HG03095 (cell line): Measurements from ENCODE around the gene OR4C46.
"Not testable (repeated sequence)": the region's sequence is repeated elsewhere in the genome, so short reads cannot be mapped to it uniquely, and the experiment has no call there.

ENCODE experiments used
- ATAC-seq: cut with Tn5 transposase; IDR thresholded peaks from one replicate; pipeline ENCODE4 v1.9.1; 2021; ENCODE audit warnings: moderate library complexity; ENCODE audit not compliant: unreplicated experiment

OR4C46 gene

DNA sequence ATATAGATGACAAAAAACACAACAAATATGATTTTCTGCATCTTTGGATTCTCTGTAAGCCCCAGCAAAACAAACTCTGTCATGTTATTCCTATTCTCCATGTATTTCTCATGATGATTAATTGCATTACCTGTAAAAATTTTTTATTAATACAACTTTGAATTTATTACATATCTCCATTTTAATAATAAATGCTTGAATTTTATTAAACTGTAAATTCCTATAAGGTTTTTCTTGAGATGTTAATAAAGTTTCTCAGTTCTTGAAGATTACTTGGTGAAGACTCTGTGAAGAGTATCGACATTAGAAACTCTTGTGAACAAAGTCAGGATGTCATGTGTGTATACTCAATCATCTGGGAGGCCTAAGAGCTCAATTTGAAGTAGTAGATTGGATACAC lies at the start of gene OR4C46:
OR4C46 (minus strand) TSS at position 101 of the 400 bp plus-strand sequence; CDS start at position 101, 0 bp downstream.
- ATAC-seq: no peak

DNA sequence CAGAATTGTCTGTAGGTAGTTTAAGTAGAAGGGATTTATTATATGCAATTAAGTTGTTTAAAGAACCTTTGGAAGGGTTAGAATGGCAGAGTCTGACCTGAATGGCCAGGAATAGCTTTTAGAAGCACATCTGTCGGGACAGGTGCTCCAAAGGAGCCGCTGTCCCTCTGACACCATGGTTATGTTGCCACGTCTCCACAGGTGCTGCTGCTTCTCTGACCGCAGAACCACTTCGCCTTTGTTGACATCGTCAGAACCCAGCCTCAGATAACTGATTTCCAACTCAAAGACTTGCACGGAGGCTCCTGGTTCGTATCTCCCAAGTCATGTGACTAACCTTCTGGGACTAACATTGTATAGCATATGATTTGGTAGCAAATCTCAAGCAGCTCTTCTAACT lies 41.8 kb upstream of the OR4C46 start:
- ATAC-seq: not testable (repeated sequence)

DNA sequence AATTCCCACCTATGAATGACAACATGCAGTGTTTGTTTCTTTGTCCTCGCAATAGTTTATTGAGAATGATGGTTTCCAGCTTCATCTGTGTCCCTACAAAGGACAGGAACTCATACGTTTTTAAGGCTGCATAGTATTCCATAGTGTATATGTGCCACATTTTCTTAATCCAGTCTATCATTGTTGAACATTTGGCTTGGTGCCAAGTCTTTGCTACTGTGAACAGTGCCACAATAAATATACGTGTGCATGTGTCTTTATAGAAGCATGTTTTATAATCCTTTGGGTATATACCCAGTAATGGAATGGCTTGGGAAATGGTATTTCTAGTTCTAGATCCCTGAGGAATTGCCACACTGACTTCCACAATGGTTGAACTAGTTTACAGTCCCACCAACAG lies 42.4 kb downstream of the OR4C46 start:
- not testable (repeated sequence) for ATAC-seq

DNA sequence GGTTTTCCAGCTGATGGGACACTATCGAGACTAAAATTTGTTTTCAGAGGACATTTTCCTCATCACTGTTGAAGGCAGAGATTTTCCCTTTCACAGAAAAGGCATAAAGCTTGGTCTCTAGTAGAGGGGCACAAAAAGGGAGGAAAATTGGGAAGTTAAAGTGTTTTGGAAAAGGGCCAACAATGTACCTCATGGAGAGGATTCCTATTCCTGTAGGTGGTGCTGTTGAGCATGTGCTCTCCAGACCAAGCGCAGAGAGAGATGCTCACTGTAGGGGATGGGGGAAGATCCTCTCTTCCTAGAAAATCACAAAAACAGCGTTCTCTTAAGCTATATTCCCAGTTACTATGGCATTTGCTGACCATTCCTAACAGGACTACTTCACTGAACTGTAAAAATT lies 44.9 kb downstream of the OR4C46 start:
- ATAC-seq: no peak

DNA sequence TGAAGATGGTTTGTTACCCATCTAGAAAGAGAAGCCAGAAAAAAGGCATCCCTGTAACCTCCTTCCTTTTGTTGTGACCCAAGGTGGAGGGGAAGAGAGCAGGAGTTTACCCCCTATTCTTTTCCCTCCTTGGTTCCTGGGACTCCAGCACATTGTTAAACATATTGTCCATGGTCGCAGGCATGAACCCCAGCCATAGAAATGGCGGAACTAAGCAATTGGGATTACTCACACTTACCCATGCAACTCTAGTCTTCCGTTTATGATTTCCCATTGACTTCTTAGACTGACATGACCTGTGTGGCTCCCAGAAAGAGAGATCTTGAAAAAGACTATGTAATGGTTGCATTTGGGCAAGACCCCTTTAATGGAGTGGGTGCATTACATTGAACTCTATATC lies 45.4 kb downstream of the OR4C46 start:
- no peak for ATAC-seq
